Measurements from ENCODE around the gene ADCY2.
A peak's percentile ranks its signal among the peaks of the same experiment; 100 is the strongest.

Gene ADCY2

GRCh38 chr5:7849681-7850394 is 453.9 kb downstream of the ADCY2 start:
- DNase-seq, result no peak

GRCh38 chr5:7850395-7851239 is 454.7 kb downstream of the ADCY2 start, which contains the start of gene CFAP90:
CFAP90 (minus strand) TSS chr5:7851133; CDS start chr5:7851021, 112 bp downstream.
- peak; percentile 37 for DNase-seq

- DNase-seq, result no peak
These were observed 455.3 kb downstream of the ADCY2 start for GRCh38 chr5:7851240-7851592.

GRCh38 chr5:7851617-7852289 is 455.8 kb downstream of the ADCY2 start:
- DNase-seq, result no peak

- no peak for DNase-seq
These were observed 456.6 kb downstream of the ADCY2 start for GRCh38 chr5:7852542-7852941.

GRCh38 chr5:7852988-7853387 is 457.1 kb downstream of the ADCY2 start:
- DNase-seq, result no peak

GRCh38 chr5:7855611-7856010 is 459.7 kb downstream of the ADCY2 start:
- DNase-seq, result no peak

GRCh38 chr5:7856855-7857254 is 460.9 kb downstream of the ADCY2 start:
- DNase-seq, result peak; percentile 60

GRCh38 chr5:7857361-7857760 is 461.4 kb downstream of the ADCY2 start:
- no peak for DNase-seq

- DNase-seq, result no peak
These were observed 462.1 kb downstream of the ADCY2 start for GRCh38 chr5:7857926-7858632.

GRCh38 chr5:7866196-7866595 is 470.3 kb downstream of the ADCY2 start:
- no peak for DNase-seq

GRCh38 chr5:7867260-7867659 is 471.3 kb downstream of the ADCY2 start:
- no peak for DNase-seq

- no peak for DNase-seq
These were observed 472.5 kb downstream of the ADCY2 start for GRCh38 chr5:7868427-7868772.

- peak; percentile 92 for DNase-seq
These were observed 473.0 kb downstream of the ADCY2 start, which contains the start of the genes FASTKD3 and MTRR for GRCh38 chr5:7868773-7869473. FASTKD3 (minus strand) TSS chr5:7869031; CDS start chr5:7868083, 948 bp downstream. MTRR (plus strand) TSS chr5:7869148; CDS start chr5:7870795, 1,647 bp downstream.

- peak; percentile 38 for DNase-seq
These were observed 473.7 kb downstream of the ADCY2 start for GRCh38 chr5:7869474-7870136.

- peak; percentile 33 for DNase-seq
These were observed 475.7 kb downstream of the ADCY2 start for GRCh38 chr5:7871653-7872052.

GRCh38 chr5:7872517-7873130 is 476.7 kb downstream of the ADCY2 start:
- no peak for DNase-seq

- DNase-seq, result peak; percentile 57
These were observed 477.3 kb downstream of the ADCY2 start for GRCh38 chr5:7873216-7873615.

GRCh38 chr5:7874639-7875038 is 478.7 kb downstream of the ADCY2 start:
- no peak for DNase-seq

- no peak for DNase-seq
These were observed 479.2 kb downstream of the ADCY2 start for GRCh38 chr5:7875151-7875550.

GRCh38 chr5:7876867-7877266 is 480.9 kb downstream of the ADCY2 start:
- DNase-seq, result no peak

All from CD4-positive, alpha-beta T cell treated with Interleukin-17A for 1 hour (primary cell).